LoVo (cell line): ENCODE measurements around the gene SLC25A34.
A peak's percentile ranks its signal among the peaks of the same experiment; 100 is the strongest.

Experiments
- DNase-seq: peaks from one replicate; pipeline ENCODE4 v3.0.0-alpha.2; 2016; ENCODE audit warnings: low spot score

Gene SLC25A34

DNA sequence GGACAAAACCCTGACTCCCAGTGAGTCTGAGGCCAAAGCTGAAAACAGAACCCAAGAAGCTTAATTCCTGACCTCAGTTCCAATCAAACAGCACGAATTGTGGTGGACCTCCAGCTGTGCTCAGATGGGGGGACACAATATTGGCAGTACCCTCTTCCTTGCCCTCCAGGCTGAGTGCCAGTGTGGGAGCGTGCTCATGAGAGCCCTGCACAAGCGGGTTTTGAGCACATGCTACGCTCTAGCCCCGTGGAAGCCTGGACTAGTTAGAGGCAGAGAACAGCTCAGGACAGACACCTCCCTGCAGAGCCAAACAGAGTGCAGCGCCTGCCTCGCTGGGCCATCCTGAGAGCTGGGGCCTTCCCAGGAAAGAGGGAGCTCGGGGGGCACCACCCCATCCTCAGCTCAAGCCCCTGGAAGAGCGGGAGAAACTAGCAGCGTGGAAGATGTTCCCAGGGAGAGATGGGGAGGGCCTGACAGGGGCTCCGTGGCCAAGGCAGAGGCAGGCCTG lies 2.8 kb upstream of the SLC25A34 start:
- DNase-seq: no peak

GRCh38 chr1:15733726-15734226 lies 2.3 kb upstream of the SLC25A34 start:
- no peak for DNase-seq

- DNase-seq: no peak
Measured at GRCh38 chr1:15734296-15734695, 1.8 kb upstream of the SLC25A34 start.

DNA sequence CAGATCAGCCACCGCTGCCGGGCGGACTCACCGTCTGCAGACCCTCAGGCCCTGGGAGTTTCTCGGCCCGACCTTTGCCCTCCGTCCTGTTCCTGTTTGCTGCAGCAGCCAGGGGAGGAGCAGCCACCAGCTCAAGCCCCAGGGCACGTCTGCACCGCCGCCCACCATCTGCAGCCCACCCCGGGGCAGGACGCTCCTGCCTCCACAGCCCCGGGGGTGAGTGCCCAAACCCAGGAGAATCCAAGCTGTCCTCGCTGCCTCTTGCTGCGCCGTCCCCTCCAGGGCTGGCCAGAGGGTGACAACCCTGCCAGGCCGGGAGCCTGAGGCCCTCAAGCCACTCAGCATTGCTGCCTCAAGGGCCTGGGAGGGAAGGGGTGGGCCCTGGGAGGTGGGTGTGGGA lies 1.2 kb upstream of the SLC25A34 start:
- DNase-seq: no peak

- no peak for DNase-seq
Measured at GRCh38 chr1:15735304-15736037, 587 bp upstream of the SLC25A34 start.

GRCh38 chr1:15736892-15737261 lies 819 bp downstream of the SLC25A34 start:
- DNase-seq: no peak

DNA sequence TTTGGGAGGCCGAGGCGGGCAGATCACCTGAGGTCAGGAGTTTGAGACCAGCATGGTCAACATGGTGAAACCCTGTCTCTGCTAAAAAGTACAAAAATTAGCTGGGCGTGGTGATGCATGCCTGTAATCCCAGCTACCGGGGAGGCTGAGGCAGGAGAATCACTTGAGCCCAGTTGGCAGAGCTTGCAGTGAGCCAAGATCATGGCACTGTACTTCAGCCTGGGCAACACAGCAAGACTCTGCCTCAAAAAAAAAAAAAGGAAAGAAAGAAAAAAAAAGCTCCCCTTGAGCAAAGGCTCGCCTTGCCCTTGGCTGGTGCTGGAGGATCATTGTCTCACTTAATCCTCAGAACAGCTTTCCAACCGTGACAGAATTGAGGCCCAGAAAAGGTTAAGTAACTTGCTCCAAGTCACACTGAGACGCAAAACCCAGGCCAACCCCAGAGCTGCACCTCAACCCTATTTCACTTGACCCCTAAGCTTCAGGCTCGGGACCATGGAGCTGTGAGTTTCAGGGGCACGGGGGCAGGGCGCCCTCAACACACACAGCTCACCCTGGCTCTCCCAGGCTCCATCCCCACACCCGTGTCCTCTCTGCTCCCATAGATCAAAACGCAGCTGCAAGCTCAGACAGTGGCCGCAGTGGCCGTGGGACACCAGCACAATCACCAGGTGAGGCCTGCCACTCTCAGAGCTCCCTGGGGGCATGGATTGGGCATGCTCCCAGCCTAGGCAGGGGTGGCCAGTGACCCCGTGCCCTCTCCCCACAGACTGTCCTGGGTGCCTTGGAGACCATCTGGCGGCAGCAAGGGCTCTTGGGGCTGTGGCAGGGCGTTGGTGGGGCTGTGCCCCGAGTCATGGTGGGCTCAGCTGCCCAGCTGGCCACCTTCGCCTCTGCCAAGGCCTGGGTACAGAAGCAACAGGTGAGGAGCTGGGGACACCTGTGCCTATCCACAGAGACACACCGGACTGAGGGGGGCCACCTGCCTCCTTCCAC lies 1.6 kb downstream of the SLC25A34 start:
- no peak for DNase-seq

DNA sequence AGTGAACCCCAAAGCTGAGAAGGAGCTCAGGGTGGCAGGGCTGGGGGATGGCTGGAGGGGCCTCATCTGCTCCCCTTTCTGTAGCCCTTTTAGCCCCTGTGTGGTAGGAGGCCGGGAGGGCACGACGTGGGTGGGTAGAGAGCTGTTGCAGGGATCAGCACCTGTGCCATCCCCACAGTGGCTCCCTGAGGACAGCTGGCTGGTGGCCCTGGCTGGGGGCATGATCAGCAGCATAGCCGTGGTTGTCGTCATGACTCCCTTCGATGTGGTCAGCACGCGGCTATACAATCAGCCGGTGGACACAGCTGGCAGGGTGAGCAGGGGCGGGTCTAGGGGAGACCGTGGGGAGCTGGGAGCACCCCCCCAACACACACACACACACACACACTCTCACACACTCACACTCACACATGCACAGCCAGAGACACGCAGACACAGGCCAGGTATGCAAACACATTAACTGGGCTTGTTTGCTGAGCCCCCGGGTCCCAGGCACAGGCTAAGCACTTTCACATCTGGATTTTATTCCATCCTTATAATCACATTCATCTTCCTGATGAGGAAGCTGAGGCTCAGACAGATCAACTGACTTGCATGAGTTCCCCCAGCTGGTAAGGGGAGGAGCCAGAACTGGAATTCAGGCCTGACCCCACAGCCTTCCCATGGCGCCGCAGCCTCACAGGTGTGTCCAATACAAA lies 2.5 kb downstream of the SLC25A34 start:
- no peak for DNase-seq

DNA sequence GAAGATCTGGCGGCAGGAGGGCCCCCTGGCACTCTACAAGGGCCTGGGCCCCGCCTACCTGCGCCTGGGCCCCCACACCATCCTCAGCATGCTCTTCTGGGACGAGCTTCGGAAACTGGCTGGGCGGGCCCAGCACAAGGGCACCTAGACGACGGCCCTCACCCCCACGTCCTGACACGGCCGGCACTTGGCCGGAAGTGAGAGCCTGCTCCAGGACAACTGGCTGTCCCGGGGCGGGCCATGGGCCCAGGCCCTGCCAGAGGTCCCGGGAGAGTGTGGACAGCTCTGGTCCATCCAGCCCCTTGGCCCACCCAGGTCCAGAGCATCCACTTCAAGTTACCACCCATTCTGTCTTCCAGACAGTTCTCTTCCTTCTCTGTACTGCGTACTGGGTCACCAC lies 3.2 kb downstream of the SLC25A34 start:
- no peak for DNase-seq

DNA sequence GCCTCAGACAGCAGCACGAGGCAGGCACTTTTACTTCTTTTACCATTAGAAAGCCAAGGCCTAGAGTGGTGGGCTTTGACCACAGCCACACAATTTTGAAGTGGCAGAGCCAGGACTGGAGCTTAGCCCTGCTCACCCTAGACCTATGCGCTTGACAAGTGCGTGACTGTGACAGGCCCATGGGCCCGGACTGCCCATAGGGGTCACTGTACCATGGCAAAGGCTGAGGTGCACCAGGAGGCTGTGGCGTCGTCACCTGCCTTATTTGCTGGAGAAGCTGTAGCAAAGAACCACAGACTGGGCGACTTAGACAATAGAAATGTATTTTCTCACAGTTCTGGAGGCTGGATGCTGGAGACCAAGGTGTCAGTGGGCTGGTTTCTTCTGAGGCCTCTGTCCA lies 3.7 kb downstream of the SLC25A34 start:
- no peak for DNase-seq

DNA sequence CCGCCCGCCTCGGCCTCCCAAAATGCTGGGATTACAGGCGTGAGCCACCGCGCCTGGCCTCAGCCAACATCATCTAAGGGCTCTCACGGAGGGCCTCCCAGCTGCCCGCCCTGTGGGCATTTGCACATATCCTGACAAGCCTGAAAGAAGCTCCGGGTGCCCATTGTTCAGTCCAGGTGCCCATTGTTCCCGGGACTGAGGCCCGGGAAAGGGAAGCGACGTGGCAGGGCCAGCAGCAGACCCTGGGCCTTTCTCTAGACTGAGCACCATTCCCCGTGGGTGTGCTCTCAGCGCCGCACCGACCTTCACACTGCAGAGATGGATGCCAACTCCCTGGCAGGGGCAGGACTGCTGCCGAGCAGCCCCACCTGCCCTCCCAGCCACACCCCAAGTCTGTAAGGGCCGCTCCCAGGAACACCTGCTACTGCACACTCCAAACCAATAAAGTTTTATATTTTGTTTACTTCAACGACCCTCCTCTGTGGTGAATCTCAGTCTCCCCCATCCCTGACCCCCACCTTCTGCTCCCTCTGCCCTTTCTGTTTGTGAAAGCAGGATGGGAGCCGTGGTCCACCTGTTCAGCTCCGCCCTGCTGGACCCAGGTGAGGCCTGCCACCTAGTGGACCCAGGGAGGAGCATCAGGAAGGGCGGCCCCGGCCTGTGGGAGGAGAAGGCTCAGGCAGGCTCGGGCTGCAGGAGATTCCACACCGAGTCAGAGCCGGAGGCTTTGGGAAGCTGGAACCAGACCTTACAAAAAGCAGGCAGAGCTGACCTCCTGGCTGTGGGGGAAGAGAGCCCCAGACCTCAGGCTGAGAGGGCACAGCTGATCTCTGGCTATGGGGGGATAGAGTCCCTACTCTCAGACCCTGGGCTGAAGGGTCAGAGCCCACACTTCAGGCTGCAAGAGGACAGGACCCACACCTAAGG lies 5.1 kb downstream of the SLC25A34 start:
- DNase-seq: peak; percentile 84

GRCh38 chr1:15742339-15742801 lies 6.3 kb downstream of the SLC25A34 start, which contains the start of gene TMEM82:
TMEM82 (plus strand) TSS chr1:15742499; CDS start chr1:15742560, 61 bp downstream.
- no peak for DNase-seq

- DNase-seq: no peak
Measured at GRCh38 chr1:15744122-15744679, 8.1 kb downstream of the SLC25A34 start.

GRCh38 chr1:15747378-15747777 lies 11.3 kb downstream of the SLC25A34 start:
- no peak for DNase-seq

DNA sequence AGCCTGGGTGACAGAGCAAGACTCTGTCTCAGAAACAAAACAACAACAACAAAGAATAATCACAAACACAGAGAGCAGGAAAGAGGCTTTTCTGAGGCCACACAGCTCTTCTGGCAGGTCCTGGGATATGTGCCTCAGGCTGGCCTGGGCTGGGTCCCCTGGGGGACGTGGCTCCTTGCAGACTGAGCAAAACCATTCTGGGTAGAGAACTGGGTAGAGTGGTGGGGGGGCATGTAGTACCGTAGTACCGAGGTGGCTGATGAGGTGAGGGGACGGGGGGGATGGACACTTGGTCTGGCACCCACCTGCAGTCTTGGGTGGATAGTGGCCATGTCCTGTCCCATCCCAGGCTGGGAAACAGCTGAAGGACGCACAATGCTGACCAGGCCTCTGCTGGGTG lies 12.2 kb downstream of the SLC25A34 start:
- no peak for DNase-seq

DNA sequence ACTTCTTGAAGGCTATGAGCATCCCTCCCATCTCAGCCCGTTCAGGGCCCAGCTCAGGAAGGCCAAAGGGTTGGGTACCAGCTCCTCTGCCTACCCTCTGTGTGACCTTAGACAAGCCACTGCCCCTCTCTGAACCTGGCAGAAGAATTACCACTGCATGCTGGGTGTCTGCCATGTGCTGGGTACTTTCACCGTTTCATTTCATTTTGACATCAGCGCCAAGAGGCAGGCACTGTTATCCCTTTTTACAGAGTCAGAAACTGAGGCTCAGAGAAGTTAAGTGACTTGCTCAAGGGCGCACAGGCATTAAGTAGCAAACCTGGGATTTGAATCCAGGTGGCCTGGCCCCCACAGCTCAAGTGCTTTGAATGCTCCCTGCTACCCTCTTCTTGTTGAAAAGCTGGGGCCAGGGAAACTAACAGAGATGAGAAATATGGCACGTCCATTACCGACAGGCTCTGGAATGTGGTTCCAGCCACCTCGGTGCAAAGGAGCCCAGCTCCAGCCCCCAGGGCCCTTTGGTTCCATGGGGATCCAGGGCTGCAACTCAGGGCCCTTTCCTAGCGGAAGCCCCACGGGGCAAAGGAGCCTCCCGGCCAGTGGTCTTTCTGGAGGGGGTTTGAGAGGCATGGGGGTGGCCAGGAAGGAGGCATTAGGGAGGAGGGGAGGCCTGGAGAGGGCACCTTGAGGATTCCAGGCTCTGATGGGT lies 12.8 kb downstream of the SLC25A34 start:
- DNase-seq: no peak

DNA sequence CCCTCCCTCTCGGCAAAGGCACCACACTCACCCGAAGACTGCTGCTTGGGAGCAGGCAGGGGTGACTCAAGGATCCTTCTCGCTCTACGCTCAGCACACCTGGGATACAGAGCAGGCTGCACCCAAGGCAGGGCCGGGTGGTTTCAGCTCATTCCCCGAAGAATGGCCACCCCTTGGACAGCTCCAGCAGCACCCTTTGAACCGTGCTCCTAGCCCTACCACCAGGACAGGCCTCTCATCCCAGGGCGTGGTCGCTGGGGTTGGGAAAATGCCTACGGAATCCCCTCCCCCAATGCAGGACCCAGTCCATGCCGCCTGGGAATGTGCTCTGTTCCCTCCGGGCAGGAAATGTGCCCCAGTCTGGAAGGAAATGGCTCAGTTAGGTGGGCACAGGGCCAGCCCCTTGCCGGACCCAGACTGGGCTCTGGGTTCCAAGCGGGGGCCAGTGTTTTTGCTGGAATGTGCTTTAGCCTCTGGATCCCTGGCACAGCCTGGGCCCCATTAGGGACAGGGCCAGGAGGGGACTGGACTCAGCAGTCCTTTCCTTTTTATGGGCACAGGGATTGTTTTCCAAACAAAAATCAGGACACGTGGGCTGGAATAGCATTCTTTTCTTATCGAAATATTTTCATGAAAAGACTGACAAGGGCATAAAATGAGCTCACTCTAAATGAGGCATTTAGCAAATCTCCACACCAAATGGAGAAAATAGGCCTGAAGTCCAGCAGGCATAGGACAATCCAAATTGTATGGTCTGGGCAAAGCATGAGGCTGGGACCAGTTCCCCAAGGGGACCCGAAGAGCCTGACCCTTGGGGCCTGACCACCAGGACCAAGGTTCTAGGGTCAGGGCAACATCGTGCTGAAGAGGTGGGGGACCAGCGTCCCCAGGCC lies 13.6 kb downstream of the SLC25A34 start:
- no peak for DNase-seq

- no peak for DNase-seq
Measured at GRCh38 chr1:15750924-15751323, 14.9 kb downstream of the SLC25A34 start.

- DNase-seq: no peak
Measured at GRCh38 chr1:15751717-15752116, 15.7 kb downstream of the SLC25A34 start.
